ENCODE results near the gene IDE. TPM values are rescaled to one million over a fixed set of nuclear protein-coding genes. Genes with fewer than 3 reads are reported as not detected.

IDE gene
- total and polyA plus RNA-seq, 10 of the 15 experiments (the other 5 are each of a cell fraction or from before 2014, with no cell fraction given) = 11.6 to 54.5 (median 33.6) TPM

GRCh38 chr10:92542458-92542857 lies 31.4 kb downstream of the IDE start:
- H2AFZ ChIP-seq (ENCODE audit: control insufficient read depth, low read depth, low read length) = no peak overlapping the region
- FAIRE-seq = no peak
- peaks cover 8% of the 10 kb centered on the region for H3K4me1 ChIP-seq (ENCODE audit: control insufficient read depth, insufficient read depth, low read length)
- WGBS (ENCODE audit: insufficient coverage, insufficient replicate concordance, low lambda C conversion rate, missing lambda C conversion rate) = 96% methylated on average over 5 of the region's 5 CpGs
- CTCF ChIA-PET = interaction anchor here (2.5 kb wide), 1 partner anchor 25 kb away, joined by 11 read pairs; no protein-coding TSS in a partner anchor
- H3K27me3 ChIP-seq (replicated peaks in 1 of 2; ENCODE audit: control insufficient read depth in 2 of 2, insufficient read depth in 2 of 2, low read length in 1 of 2) = no peaks in the 10 kb centered on the region
- no TSS peak for BruUV-seq (replicated peaks)
- H3K4me3 ChIP-seq = no peak overlapping the region
- peaks cover 2% of the 10 kb centered on the region for H3K79me2 ChIP-seq (ENCODE audit: control insufficient read depth, insufficient read depth, low read length)
- no peak for DNase-seq (ENCODE audit: low read depth, low spot score)
- ATAC-seq = no peak
- no peaks in the 10 kb centered on the region for H4K20me1 ChIP-seq (ENCODE audit: control insufficient read depth, insufficient read depth)
- SMC1A ChIA-PET (ENCODE audit: uncharacterized antibody, unreplicated experiment) = no interaction called here
- in situ Hi-C loops (cut with MboI) = no loop called here
- POLR2A ChIA-PET = no interaction called here
- no peak overlapping the region for H3K4me2 ChIP-seq (ENCODE audit: control insufficient read depth, insufficient read depth)
- H3K9ac ChIP-seq (ENCODE audit: control insufficient read depth, insufficient read depth, low read length) = no peak overlapping the region
- TF ChIP-seq TAF1 (IDR thresholded peaks at IDR 0.05; ENCODE audit: borderline replicate concordance, low read depth, low read length) = no peak
- no peak for TF ChIP-seq CHD2 (IDR thresholded peaks at IDR 0.05; ENCODE audit: borderline replicate concordance, low read depth, low read length)
- TF ChIP-seq TCF7 (IDR thresholded peaks at IDR 0.05; ENCODE audit: borderline replicate concordance) = no peak
- no peak for TF ChIP-seq GABPA (IDR thresholded peaks at IDR 0.05; ENCODE audit: low read depth)
- TF ChIP-seq FOXK2 (IDR thresholded peaks at IDR 0.05) = no peak
- H3K9me3 ChIP-seq (replicated peaks; ENCODE audit: control insufficient read depth, insufficient read depth, low read length) = no peaks in the 10 kb centered on the region
- RAD21 ChIA-PET (ENCODE audit: unreplicated experiment) = no interaction called here
- H3K27ac ChIP-seq (ENCODE audit: control insufficient read depth, insufficient read depth) = no peak overlapping the region
- no peaks in the 10 kb centered on the region for H3K36me3 ChIP-seq (ENCODE audit: control insufficient read depth in 2 of 2, insufficient read depth in 2 of 2, low read length in 1 of 2)
- intact Hi-C loops (cut with micrococcal nuclease; ENCODE audit: unreplicated experiment) = no loop called here

- no peak overlapping the region for H3K9ac ChIP-seq (ENCODE audit: control insufficient read depth, insufficient read depth, low read length)
- no peaks in the 10 kb centered on the region for H3K36me3 ChIP-seq (ENCODE audit: control insufficient read depth in 2 of 2, insufficient read depth in 2 of 2, low read length in 1 of 2)
- H3K4me3 ChIP-seq = no peak overlapping the region
- ChIA-PET POLR2A (interaction anchor here (0.5 kb wide), 1 partner anchor 954 kb away, joined by 3 read pairs; no protein-coding TSS in a partner anchor), RAD21 (ENCODE audit: unreplicated experiment) (interaction anchor here (1.5 kb wide), 1 partner anchor 26 kb away, joined by 4 read pairs; no protein-coding TSS in a partner anchor), SMC1A (ENCODE audit: uncharacterized antibody, unreplicated experiment) (interaction anchor here (1.1 to 1.4 kb wide), 4 partner anchors 8 to 513 kb away, joined by 3 to 4 read pairs (median 3); no protein-coding TSS in a partner anchor), CTCF (interaction anchor here (1.5 to 2.5 kb wide), 3 partner anchors 24 to 49 kb away, joined by 3 to 11 read pairs (median 5); partner anchors contain the start of gene IDE)
- H4K20me1 ChIP-seq (ENCODE audit: control insufficient read depth, insufficient read depth) = no peaks in the 10 kb centered on the region
- no peak overlapping the region for H2AFZ ChIP-seq (ENCODE audit: control insufficient read depth, low read depth, low read length)
- H3K79me2 ChIP-seq (ENCODE audit: control insufficient read depth, insufficient read depth, low read length) = peaks cover 2% of the 10 kb centered on the region
- in situ Hi-C loops (cut with MboI) = no loop called here
- no peaks in the 10 kb centered on the region for H3K27me3 ChIP-seq (replicated peaks in 1 of 2; ENCODE audit: control insufficient read depth in 2 of 2, insufficient read depth in 2 of 2, low read length in 1 of 2)
- H3K9me3 ChIP-seq (replicated peaks; ENCODE audit: control insufficient read depth, insufficient read depth, low read length) = no peaks in the 10 kb centered on the region
- intact Hi-C loops (cut with micrococcal nuclease; ENCODE audit: unreplicated experiment) = no loop called here
- no peak for FAIRE-seq
- BruUV-seq (replicated peaks) = no TSS peak
- no peak for DNase-seq (ENCODE audit: low read depth, low spot score)
- H3K4me1 ChIP-seq (ENCODE audit: control insufficient read depth, insufficient read depth, low read length) = peaks cover 8% of the 10 kb centered on the region
- no peak overlapping the region for H3K27ac ChIP-seq (ENCODE audit: control insufficient read depth, insufficient read depth)
- H3K4me2 ChIP-seq (ENCODE audit: control insufficient read depth, insufficient read depth) = no peak overlapping the region
- ATAC-seq = no peak
- TF ChIP-seq CTCF (IDR thresholded peaks at IDR 0.05 in 2 of 3, conservative IDR thresholded peaks at IDR 0.05 in 1 of 3; ENCODE audit: control insufficient read depth in 2 of 3, extremely low read depth in 1 of 3, insufficient read depth in 1 of 3, low read depth in 3 of 3, low read length in 3 of 3) (no peak), RAD21 (IDR thresholded peaks at IDR 0.05; ENCODE audit: insufficient read depth, low read depth, low read length) (no peak), ZNF687 (IDR thresholded peaks at IDR 0.05) (no peak)
Observed at GRCh38 chr10:92541583-92541982, 32.3 kb downstream of the IDE start.

Measured in GM12878 (cell line).